Measurements from ENCODE around the gene HECTD4.
A peak's percentile ranks its signal among the peaks of the same experiment; 100 is the strongest.

Gene HECTD4

DNA sequence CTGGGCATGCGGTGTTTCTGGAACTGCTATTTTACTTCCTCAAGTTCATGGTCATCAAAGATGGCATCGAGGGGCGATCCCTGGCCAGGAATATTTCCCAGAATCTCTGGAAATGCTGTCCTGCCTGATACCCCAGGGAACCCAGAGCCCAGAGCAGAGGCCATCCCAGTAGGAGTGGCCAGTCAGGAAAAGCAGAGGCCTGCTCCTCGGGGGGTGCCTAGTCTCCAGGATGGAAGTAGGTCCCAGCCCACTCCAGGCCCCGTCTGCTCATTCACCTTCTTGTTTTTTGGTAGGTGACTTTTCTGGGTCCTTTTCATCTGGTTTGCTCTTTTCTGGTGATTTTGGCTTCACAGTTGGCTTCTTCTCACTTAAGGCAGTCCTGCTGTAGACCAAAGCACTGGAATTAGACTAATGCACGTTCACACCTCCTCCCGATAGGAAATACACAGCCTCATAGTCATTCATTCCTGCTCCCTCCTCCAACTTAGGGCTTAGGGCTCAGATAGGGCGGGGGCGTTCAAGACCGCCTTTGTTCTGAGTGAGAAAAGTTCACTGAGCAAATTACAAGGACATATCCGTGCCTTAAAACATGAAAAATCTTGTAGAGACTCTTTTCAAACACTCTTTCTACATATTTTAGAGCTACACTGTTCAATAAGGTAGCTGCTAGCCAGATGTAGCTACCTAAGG is 205.8 kb downstream of the HECTD4 start:
- no peak for DNase-seq (ENCODE audit: low spot score)

DNA sequence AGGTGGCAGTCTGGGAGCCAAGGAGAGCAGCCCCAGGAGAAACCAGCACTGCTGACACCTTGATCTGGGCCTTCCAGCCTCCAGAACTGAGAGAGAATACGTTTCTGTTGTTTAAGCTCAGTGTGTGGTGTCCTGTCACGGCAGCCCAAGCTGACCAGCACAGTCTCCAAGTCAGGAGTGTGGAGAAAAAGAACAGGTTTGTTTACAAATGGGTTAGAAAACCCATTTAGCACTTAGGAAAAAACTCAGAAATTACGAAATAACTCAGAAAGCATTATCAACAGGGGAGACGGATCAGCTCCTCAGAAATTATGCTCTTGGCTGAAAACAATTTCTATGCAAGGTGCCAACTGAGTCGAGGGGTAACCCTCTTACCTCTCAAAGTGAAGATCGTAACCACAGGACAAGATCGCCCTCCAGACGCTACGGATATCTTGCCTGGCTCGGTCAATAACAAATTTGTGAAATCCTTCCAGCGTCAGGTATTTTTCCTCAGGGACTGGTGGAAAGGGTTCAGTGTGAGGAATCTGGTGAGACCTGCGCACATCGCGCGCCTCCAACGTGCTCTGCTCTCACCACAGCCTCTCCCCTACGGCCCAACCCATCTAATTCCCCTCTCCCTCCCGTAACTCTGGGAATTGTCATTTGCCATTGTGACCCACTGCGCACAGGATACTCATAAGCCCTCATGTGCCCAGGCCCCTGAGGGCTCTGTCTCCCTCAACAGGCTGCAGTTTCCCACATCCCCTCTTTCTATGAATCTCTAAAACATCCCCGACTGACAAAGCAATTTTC is 206.7 kb downstream of the HECTD4 start:
- no peak for DNase-seq (ENCODE audit: low spot score)

DNA sequence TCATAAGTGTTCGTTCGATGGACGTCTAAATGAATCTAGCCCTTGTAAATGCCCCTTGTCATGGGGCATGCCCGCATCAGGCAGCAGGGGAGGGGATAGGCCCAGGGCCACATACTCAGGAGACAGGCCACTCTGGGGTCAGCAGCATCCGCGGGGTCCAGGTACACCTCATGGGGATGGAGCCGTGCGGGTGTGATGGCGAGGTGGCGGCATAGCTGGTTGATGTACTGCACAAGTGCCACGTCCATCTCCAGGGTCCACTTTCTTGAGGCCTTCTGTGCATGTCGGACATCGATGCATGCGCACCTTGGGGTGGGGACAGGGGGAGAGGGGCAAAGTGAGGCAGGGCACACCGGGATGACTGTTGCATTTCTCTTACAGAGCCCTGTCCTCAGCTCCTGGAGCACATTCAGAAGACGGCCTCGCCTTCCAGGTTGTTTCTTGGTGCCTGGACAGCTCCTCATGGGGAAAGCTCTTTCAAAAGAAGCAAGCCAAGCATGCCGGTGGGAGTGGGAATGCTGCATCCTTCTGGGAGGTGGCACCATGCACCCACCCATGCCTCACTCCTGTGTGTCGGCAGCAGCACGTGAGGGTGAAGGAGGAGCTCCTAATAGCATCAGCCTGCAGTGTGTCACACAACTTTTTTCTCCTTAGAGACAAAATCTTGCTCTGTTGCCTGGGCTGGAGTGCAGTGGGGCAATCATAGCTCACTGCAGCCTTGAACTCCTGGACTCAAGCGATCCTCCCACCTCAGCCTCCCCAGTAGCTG is 209.5 kb downstream of the HECTD4 start:
- no peak for DNase-seq (ENCODE audit: low spot score)

DNA sequence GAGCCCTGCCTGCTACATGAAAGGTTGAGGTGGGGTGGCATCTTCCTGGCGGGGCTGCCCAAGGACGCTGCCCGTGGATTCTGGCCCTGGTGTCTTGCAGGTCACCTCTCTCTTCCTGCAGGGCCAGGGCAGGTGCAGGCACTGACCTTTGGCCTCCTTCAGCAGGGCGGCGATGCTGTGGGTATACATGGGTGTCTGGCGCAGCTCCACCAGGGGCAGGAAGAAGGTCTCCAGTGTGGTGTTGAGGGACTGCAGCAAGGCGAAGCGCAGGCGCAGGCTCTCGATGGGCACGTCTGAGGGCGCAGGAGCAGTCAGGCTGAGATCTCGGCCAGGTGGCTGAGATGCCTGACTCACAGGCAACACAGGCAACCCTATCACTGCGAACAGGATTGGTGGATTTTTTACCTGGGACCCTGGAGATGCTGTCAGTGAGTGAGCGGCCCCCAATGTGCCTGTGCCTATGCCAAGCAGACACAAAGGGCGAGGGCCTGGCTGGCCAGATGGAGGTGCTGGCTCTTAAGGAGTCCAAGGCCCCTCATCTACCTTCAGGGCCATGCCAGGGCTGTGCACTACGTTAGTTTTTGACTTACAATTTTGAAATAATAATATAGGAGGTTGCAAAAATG is 211.1 kb downstream of the HECTD4 start:
- no peak for DNase-seq (ENCODE audit: low spot score)

DNA sequence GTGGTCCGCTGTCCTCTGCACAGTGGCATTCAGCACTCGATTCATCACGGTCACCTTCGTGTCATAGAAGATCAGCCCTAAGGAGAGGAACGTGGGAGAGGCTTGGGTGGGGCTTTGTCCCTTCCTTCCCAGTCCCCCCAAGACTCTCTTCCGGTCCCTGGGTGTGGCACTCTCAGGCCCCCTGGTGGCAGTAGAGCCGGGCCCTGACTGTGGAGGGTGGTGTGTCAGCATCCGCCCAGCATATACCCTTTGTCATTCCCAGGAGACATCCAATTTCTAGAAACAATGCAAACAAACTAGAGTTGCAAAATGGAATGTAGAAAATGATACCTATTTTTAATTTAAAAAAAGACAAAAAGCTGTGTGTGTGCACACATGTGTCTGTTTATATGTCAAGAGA is 211.9 kb downstream of the HECTD4 start:
- peak; percentile 78 for DNase-seq (ENCODE audit: low spot score)

DNA sequence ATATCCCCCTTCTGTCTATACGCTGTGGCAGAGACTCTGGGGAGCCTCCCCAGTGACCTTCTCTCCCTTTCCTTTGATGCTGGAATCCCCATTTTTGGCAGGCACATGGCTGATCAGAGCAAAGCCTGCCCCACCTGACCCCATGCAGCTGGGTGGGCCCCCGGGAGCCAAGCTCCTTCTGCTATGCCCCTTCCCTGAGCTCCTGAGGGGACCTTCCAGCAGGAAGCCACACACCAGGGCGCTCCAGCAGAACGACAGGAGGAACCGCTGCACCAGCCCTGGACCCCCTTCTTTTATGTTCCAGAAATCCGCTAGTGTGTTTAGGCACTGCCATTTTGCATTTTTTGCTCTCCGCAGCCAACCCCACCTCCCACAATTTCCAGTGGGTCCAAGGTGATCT is 212.3 kb downstream of the HECTD4 start:
- no peak for DNase-seq (ENCODE audit: low spot score)

DNA sequence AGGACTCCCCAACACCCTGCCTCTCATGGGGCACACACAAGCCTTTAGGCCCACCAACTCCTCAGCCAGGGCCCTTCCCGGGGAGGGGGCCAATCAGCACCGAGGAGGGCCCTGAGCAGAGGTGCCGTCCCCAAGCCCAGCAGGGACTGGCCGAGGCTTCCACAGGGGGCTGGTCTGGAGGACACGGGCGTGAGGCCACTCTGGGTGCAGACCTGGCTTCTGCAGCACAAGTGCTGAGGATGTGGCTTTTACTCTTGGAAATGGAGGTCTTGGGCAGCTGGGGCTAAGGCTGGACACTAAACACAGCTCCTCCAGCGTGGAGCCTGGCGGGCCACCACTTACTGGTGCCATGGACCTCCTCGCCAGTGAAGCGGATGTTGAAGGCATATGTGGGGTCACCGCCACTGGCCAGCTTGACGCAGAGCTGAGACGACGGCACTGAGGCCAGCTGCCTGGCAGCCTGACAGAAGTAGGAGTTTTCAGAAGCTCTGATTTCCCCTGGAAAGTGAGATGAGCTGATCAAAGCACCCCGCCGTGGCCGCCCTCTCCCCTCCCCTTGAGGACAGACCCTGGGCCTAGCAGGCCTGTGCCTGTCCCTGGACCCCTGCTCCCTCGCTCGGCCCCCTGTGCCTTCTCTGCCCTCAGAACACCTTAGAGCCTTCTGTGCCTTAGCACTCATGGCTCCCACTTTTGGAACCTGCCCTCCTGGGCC is 212.9 kb downstream of the HECTD4 start:
- no peak for DNase-seq (ENCODE audit: low spot score)

DNA sequence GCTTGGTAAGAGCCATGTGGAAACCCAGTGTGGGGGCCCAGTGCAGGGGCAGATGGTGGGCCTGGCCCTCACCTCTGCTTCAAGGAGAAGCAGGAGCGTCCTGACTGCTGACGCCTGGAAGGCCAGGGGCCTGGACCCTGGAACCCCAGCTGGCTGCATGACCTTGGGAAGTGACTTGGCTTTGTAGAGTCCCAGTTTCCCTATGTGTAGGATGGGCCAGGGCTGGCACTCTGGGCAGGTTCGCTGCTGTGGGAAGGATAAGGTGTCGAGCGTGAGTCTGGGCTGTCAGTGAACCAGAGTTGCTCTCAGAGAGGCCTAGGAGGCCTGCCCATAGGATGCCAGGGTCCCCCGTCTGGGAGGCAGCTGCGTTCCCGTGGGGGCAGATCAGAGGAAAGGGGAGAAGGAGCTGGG is 213.7 kb downstream of the HECTD4 start:
- no peak for DNase-seq (ENCODE audit: low spot score)

DNA sequence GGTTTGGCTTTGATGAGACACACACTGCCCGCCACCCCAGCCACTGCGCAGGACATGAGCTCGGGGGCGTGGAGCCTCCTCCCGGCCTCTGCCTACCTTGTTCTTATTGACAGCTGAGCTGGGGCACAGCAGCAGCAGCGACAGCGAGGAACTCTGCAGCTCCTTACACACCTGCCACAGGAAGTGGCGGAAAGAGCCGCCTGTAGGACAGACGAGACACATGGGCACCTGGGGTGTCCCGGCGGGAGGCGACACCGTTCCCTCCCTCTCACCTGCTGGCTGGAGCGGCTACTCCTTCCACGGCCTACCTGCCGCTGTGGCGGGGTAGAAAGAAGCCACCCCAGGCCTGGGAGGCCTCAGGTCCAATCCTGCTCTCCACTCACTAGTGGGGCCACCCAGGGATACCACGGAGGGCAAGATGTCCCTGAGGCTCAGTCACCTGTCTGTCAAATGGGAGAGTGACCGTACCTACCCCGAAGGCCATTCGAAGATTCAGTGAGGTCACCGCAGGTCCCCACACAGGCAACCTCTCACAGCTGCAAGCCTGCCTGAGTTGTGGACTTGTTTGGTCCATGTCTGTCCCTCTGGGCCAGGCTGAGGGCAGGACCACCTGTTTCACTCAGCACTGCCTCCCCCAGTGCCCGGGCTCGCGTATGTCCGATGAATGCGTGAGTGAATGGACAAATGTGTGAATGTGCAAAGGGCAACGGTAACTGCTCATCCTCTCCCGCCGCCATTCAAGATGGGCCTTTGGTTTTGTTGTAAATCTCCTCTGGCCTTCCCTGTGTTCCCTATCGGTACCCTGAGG is 214.3 kb downstream of the HECTD4 start:
- DNase-seq (ENCODE audit: low spot score) = no peak

DNA sequence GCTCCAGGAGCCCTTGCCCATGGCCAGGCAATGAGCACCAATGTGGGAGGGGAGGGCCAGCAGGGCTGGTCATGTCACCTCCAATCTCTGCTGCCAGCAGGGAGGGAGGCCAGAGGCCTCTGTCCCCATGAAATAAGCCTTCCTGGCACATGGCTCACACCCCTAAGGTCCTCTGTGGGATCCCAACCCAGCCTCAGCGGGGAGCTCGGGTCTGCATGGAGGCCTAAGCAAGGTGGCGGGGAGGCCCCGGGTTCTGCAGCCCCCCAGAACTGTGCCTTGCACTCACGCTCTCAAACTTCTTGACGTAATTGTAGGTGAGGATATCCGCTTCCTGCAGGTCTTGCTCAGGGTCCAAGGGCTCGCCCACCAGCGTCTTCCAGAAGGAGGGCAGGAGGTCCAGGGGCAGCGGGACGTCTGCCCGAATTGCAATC is 215.2 kb downstream of the HECTD4 start:
- DNase-seq (ENCODE audit: low spot score) = no peak

DNA sequence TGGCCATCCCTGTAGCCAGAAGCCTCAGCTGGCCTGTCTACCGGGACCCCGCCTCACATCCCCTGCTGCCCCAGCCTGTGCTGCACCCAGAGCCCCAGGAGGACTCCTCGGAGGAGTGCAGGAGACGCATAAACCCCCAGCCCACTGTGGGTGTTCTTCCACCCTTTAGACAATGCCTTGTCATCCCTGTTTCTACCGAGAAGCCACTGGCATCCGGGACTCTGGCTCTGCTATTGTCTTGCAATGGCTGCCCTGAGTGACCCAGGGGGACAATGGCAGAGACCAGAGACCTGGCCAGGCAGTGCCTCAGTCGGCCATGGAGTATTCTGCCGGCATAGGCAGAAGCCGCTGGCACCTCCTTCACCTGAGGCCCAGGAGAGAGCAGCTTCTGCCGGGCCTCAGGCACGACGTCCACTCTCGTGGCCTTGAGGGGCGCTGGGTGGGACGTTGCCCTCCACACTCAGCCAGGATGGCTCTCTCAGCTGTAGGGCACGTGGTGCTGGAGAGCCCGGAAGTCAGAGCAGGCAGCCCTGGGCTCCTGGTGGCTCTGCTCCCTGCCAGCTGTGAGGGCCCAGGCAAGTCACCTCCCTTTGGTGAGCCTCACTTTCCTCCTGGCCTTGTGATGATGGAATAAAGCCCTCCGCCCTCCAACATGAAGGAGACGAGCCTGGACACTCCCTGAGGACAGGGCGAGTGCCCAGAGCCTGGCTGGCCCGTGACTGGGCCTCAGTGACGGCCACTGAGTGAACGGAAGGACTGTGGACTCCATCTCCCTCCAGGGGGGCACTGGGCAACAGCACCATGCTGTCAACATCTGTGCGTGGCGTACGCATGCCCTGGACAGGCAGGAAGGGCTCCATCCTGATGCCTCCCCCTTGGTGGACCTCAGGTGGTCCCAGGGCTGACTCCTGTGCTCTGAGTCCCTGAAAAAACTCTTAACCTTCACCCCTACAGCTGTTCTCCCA is 215.9 kb downstream of the HECTD4 start:
- no peak for DNase-seq (ENCODE audit: low spot score)

DNA sequence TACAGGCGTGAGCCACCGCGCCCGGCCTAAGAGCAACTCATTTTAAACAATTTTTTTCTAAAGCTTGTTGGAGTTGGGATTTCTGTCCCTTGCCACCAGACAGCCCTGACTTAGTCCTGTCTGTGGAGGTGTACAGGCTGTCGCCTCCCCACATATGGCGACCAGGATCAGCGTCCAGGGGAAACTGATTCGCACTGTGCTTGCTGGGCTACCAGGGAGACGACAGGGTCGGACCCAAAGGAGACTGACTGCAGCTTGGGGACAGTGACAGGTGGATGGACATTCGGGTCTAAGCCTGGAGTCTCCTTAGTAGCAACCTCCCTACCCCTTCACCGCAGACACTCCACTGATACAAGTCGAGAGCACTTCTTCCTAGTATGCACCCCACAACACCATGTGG is 216.6 kb downstream of the HECTD4 start:
- no peak for DNase-seq (ENCODE audit: low spot score)

DNA sequence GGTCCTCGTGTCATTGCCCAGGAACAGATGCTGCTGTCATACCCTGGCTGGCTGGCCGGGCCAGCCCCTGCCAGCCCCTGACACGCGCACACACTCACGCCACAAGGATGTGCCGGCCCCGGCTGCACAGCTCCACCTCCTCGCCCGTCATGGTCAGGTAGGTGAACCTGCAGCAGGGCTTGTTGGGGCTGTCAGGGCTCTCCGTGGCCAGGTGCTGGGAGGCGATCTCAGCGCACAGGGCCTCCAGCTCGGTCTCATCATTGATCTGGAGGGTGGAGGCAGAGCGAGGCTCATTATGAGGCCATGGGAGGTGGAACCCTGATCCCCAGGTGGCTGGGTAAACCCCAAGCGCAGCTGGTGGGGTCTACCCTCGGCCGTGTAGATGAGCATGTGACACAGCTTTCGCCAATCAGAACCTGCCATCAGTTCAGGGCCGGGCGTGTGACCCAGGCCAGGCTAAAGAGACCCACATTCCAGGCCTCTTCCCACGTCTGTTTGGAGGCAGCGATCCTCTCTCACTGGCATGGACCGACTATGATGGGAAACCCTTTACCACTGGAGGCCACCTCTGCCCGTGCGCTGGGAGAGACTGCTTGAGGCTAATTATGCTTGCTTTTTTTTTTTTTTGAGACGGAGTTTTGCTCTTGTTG is 218.1 kb downstream of the HECTD4 start:
- no peak for DNase-seq (ENCODE audit: low spot score)

DNA sequence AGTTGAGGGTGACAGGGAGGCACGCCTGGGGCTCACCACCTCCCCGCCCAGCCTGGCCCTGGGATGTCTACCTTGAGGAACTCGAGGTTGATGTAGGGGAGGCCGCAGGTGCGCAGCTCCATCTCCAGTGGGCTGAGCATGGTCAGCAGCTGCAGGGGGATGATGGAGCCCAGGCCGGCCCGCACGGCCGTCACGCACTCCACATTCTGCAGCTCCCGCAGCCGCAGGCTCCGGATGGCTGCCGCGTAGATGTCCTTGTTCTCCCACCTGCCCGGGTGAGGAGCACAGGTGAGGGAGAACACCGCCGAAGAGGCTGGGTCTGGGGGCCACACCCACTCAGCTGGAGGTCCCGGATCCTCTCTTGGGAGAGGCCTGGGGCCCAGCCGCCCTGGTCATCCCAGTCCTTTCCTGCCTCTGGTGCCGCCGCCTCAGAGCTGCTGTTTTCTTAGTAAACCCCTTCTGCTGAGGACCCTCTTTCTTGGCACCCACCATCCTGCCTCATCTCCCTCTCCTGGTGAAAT is 218.7 kb downstream of the HECTD4 start:
- DNase-seq (ENCODE audit: low spot score) = no peak

DNA sequence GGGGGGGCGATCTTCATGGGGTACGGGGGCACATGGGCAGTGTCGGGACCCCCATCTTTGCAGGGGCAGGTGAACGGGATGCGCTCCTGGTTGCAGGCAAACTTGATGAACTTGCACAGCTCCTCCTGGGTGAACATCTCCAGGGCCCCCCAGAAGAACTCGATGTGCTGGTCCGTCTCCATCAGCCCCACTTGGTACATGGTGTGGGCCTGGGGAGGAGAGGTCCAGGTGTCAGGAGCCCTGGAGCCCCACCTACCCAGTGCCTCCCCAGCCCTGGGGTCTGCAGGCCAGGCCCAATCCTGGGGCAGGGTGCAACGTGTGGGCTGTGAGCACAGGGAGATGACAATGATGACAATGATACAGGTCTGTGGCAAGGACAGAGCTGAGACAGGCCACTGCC is 219.2 kb downstream of the HECTD4 start:
- no peak for DNase-seq (ENCODE audit: low spot score)

DNA sequence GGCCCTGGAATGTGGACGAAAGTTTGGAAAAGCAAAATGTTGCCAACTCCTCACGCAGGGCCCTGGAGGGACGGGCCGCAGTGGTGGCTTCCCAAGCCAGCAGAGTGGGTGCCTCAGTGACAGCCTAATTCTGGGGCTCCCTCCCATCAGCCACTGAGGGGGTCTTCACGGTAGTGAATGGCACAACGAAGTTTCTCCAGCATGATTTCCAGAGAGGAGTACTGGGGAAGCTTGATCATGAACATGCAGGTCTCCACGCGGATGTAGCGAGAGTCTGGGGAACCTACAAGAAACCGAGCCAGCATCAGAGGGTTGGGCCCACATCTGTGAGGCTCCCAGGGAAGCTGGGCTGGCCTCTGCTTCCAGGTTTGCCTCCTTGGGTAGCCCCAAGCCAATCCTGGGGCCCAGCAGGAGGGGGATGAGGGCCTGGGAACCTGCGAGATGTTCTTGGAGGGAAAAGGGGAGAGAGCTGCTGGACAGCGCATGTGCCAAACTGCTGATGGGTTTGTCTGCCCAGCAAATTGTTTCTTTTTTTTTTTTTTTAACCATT is 219.9 kb downstream of the HECTD4 start:
- no peak for DNase-seq (ENCODE audit: low spot score)

DNA sequence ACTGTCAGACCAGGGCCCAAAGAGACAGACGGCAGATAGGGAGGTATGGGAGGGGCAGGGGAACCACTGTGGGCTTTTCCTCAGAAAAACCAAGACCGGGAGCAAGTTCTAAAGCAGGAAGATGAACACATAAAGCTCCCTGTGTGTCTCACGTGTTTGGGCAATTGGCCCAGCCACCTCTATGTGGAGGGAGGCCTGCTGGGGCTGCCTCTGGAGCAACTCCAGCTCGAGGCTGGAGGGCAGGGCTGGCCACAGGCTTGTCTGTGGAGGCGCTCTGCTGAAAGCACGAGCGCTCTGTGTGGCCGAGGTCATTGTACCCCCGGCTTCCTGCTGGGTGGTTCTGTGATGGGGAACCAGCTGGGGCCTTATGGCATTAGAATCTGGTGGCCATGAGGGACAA is 220.5 kb downstream of the HECTD4 start:
- no peak for DNase-seq (ENCODE audit: low spot score)

DNA sequence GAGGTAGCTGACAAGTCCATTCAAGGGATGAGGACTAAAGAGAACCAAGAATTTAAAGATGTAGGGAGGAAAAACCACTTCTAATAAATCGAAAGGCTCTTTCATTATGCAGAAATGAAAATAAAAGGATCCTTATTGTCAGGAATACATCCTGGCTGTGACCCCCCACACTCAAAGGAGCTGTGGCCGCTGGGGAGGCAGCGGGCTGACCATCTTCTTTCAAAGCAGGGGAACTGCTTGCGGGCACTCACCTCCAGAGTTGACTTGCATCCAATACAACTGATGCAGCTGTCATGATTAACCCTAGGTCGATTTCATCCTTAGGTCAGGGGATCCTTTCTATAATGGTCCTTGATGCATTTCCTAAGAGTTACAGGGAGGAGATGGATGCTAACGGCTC is 221.6 kb downstream of the HECTD4 start:
- no peak for DNase-seq (ENCODE audit: low spot score)

DNA sequence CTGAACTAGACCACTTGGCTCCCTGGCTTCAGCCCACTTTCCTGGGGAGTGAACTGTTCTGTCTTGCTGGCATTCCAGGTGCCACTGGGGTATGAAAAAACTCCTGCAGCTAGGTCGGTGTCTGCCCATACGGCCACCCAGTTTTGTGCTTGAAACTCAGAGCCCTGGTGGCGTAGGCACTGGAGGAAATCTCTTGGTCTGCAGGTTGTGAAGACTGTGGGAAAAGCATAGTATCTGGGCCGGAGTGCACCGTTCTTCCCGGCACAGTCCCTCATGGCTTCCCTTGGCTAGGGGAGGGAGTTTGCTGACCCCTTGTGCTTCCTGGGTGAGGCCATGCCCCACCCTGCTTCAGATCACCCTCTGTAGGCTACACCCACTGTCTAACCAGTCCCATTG is 223.1 kb downstream of the HECTD4 start:
- DNase-seq (ENCODE audit: low spot score) = no peak
